NT2/D1 (cell line): ENCODE results near the gene RNF114.

Source experiments
- SUZ12 ChIP-seq: IDR thresholded peaks from 2 replicates; pipeline ENCODE4 v1.6.1; 2011; ENCODE audit not compliant: insufficient read length, insufficient read depth; ENCODE audit errors: extremely low read depth
- YY1 ChIP-seq: IDR thresholded peaks from 2 replicates; pipeline ENCODE4 v1.6.1; 2011; ENCODE audit not compliant: insufficient read length, insufficient read depth
- ZNF274 ChIP-seq: IDR thresholded peaks from 2 replicates; pipeline ENCODE4 v1.6.1; 2011; ENCODE audit warnings: mild to moderate bottlenecking, low read depth, low read length

- no peak for TF ChIP-seq ZNF274
- no peak for TF ChIP-seq YY1
- TF ChIP-seq SUZ12 = no peak
Observed at GRCh38 chr20:49887251-49888211, 48.7 kb upstream of the RNF114 start.
